HG03521 (cell line): ENCODE results near the gene CFAP46.
"Not testable (repeated sequence)": the region's sequence is repeated elsewhere in the genome, so short reads cannot be mapped to it uniquely, and the experiment has no call there.

Experiments used
- ATAC-seq: cut with Tn5 transposase; IDR thresholded peaks from one replicate; pipeline ENCODE4 v1.9.1; 2021; ENCODE audit warnings: mild to moderate bottlenecking, moderate library complexity; ENCODE audit not compliant: unreplicated experiment

Gene CFAP46

GRCh38 chr10:132779549-132780294 is 162.6 kb downstream of the CFAP46 start:
- ATAC-seq = no peak

DNA sequence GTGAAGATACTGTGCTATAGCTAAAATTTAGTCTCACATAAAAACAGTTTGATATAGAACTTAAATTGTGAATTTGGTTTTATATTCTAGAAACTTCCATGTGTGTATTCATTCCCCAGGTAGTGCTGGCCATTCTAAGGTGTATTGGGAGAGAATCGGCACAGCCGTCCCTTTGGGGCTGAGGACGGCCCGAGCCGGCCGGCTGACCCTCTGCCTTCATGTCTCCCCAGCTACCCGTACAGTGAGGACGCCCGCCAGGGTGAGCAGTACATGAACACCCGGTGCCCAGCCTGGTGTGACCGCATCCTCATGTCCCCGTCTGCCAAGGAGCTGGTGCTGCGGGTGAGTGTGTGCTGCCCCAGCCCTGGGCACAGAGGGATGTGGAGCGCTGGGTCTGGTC is 164.9 kb downstream of the CFAP46 start:
- no peak for ATAC-seq

DNA sequence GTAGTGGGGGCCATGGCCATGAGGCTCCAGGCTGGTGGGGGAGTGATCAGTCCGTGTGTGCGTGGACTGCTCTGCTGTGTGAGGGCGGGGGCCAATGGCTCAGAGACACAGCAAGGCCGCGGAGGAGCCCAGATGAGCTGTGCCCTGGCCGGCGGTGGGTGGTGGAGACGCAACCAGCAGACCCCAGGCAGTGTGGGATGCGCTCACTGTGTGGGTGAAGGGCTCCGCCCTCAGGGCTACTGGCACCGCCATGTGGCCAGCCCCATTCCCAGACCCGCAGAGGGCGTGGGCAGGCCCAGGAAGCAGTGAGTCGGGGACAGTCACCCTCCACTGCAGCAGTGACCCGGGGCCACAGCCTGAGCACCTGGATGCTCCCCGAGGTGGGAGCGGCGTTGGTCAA is 165.5 kb downstream of the CFAP46 start:
- ATAC-seq = no peak

GRCh38 chr10:132776186-132776585 is 166.2 kb downstream of the CFAP46 start:
- no peak for ATAC-seq

- ATAC-seq = no peak
Measured at GRCh38 chr10:132774902-132775863, 167.2 kb downstream of the CFAP46 start.

GRCh38 chr10:132774181-132774901 is 168.0 kb downstream of the CFAP46 start:
- ATAC-seq = no peak

DNA sequence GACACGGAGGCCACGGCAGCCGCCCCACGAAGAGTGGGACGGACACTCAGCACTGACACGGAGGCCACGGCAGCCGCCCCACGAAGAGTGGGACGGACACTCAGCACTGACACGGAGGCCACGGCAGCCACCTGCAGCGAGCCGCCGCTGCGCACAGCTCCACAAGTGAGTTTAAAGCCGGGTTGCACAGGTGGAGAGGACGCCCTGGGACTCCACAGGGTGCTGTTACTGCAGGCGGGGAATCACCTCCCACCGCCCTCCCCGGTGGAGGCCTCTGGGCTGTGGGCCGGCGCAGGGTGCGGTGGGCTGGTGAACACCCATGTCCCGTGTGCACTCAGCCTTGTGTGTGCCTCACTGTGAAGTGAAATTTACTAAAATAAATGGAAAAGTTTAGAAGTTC is 169.6 kb downstream of the CFAP46 start:
- ATAC-seq = not testable (repeated sequence)

- ATAC-seq = no peak
Measured at GRCh38 chr10:132770061-132771021, 172.0 kb downstream of the CFAP46 start.

GRCh38 chr10:132768346-132769248 is 173.8 kb downstream of the CFAP46 start:
- no peak for ATAC-seq

GRCh38 chr10:132766291-132766690 is 176.1 kb downstream of the CFAP46 start:
- no peak for ATAC-seq

GRCh38 chr10:132765435-132765834 is 176.9 kb downstream of the CFAP46 start:
- ATAC-seq = no peak

DNA sequence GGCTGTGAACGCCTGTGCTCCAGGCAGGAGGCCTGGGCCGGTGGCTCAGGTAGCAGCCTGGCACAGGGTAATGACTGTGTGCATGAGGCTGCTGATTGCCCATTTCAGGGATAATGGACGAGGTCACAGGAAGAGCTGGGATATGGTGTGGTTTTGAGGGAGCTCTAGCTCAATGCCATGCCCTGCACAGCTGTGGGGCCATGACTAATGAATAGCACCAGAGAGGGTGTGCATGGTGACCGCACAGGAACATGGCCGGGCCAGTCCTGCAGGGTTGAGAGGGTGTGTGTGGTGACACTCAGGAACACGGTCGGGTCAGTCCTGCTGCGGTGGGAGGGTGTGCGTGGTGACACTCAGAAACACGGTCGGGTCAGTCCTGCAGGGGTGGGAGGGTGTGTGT is 178.3 kb downstream of the CFAP46 start:
- ATAC-seq = no peak

GRCh38 chr10:132763545-132763944 is 178.8 kb downstream of the CFAP46 start:
- no peak for ATAC-seq

DNA sequence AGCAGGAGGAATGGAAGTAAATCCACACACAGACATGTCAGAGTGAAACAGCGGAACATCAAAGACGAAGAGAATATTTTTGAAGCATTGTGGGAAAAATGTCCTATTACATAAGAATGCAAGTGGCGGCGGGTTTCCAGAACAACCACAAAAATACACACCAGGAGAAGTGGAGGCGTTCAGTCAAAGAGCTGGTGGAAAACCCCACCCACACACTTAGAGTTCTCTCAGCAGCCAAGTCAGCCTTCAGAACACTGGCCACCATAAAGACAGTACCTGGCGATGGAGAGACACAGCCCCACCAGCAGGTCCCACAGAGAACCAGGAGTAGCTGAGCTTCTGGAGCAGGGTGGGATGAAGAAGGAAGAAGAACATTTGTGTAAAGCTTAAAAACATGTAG is 180.1 kb downstream of the CFAP46 start:
- ATAC-seq = no peak

- no peak for ATAC-seq
Measured at GRCh38 chr10:132761395-132762060, 180.8 kb downstream of the CFAP46 start.

GRCh38 chr10:132758865-132759264 is 183.5 kb downstream of the CFAP46 start:
- ATAC-seq = no peak
